ENCODE measurements around the gene FOXD2. TPM values are rescaled to one million over a fixed set of nuclear protein-coding genes. Genes with fewer than 3 reads are reported as not detected.

Gene FOXD2
- total RNA-seq, 6 experiments from 2014 or later = 0.25 to 0.86 (median 0.41) TPM

DNA sequence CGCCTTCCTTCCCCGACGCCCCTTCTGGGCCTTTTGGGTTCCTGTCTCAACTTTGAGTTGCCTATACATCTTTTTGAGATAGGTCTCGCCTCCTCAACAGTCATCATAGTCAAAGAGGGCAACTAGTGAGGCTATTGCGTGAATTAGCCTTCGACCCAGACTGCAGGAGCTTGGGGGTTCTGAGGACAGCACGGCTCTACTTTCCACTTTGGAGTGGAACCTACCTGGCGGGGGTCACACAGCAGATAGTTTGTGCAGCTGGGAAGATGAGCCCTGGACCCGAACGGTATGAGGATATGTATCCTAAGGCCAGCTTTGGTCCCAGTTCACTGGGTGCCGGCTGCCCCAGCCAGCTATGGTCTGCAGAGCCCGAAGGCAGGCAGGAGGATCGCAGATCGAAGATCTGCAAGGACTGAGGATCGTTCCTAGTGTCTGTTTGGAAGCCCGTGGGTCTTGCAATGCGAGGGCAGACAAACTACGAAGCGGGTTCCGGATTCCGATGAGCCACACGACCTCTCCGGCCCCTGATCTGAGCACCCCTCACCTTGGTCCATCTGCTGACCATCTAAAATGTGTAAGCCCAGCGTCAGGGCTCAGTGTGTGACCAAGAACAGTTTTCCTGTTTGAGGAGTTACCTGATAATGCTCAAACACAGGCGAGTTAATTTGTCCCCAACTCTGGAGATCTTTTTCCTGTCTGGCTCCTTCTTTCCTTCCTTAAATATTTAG, 8.1 kb downstream of the FOXD2 start:
- H3K4me1 ChIP-seq = peaks cover 0 to 15% (median 4%) of the 10 kb centered on the region in 4 donors
- ATAC-seq (no peak), DNase-seq (no peak)
- intact Hi-C loops (cut with DNase I) = loop anchor here in 1 of 2 donors (10.0 kb wide), 1 partner anchor 89 kb away; no protein-coding TSS in a partner anchor
- no peak overlapping the region for H3K27ac ChIP-seq
- peaks cover 0 to 35% of the 10 kb centered on the region in 2 donors for H3K27me3 ChIP-seq
- 23% methylated on average over 2 of the region's 25 CpGs for WGBS (ENCODE audit: insufficient coverage, low coverage, low lambda C conversion rate, missing lambda C conversion rate)
- TF ChIP-seq CTCF (IDR thresholded peaks at IDR 0.05) (no peak), POLR2A (IDR thresholded peaks at IDR 0.05) (no peak)
- no peak overlapping the region for H3K4me3 ChIP-seq
- no peaks in the 10 kb centered on the region for H3K36me3 ChIP-seq
- H3K9me3 ChIP-seq = no peaks in the 10 kb centered on the region

DNA sequence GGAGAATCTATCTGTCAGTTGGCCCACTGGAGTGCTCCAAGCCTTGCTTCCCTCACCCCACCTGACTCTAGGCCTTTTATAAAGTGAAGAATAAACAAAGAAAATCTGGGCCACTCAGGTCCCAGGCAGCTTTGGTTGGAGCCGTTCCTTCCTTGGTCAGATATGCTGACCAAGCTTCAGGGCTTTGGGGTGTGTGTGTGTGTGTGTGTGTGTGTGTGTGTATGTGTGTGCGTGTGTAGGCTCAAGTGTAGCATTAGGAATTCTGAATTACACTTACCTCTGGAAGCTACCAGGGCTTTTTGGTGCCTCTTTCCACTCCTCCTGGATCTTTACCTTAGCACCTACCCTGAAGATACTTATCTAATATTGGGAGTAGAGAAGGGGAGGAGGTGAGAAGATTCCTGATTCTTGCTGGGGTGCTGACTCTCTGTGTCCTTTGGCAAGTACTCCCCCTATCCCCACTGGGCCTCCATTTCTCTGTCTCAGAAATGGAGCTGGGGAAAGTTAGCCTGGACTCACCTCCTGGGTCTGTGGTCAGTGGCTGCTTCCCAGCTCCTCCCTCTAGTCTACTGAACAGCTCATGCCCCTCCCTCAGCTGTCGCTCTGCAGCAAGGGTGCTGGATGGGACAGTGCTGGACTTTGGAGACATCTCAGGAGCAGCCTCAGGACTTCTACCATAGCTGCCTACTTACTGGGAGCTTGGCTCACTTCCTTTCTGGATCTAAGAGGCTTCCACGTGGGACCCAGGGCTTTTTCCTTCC, 10.8 kb downstream of the FOXD2 start:
- intact Hi-C loops (cut with DNase I) = loop anchor here in 1 of 2 donors (10.0 kb wide), 1 partner anchor 86 kb away; no protein-coding TSS in a partner anchor
- peaks cover 0 to 24% of the 10 kb centered on the region in 2 donors for H3K27me3 ChIP-seq
- H3K4me1 ChIP-seq = peaks cover 0 to 15% (median 4%) of the 10 kb centered on the region in 4 donors
- DNase-seq (no peak), ATAC-seq (no peak)
- H3K27ac ChIP-seq = no peak overlapping the region
- H3K4me3 ChIP-seq = no peak overlapping the region
- no peak for TF ChIP-seq CTCF (IDR thresholded peaks at IDR 0.05)
- no peak for TF ChIP-seq POLR2A (IDR thresholded peaks at IDR 0.05)
- no peaks in the 10 kb centered on the region for H3K36me3 ChIP-seq
- H3K9me3 ChIP-seq = no peaks in the 10 kb centered on the region
- WGBS (ENCODE audit: insufficient coverage, low coverage, low lambda C conversion rate, missing lambda C conversion rate) = 33% methylated on average over 1 of the region's 4 CpGs

DNA sequence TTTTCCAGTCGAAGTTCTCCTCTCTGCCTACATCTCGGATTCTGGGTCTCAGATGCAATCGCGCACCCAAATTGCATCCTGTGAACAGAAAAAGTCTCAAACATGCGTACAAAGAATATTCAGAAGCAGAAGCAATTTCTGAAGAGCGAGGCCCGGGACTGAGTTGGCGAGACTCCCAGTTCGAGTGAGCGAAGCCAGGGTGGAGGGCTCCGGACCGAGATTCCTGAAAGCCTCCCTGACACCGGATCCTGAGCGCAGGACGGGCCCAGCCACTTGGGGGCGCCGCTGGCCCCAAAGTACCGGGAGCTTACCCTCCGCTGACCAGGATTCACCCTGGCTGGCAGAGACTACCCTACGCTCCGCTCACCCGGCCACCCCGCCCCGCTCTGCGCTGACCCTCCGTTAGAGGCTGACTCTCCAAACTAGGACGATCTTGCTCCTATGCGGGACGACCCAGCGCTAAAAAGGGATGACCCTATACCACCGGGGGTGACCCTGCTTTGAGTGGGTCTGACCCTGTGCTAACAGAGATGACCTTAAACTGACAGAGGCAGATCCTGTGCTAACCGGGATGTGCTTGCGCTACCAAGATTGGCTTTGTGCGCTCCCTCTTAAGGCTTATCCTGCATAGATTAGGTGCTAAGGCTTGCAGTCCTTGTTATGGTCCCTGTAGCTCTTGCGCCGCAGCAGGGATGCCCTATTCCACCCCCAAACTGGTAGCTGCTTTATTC, 12.1 kb downstream of the FOXD2 start:
- peak; percentile 98 to 99 (median 98) for ATAC-seq
- peaks cover 0 to 7% (median under 1%) of the 10 kb centered on the region in 4 donors for H3K4me1 ChIP-seq
- intact Hi-C loops (cut with DNase I) = loop anchor here in 1 of 2 donors (10.0 kb wide), 1 partner anchor 85 kb away; no protein-coding TSS in a partner anchor
- H3K36me3 ChIP-seq = no peaks in the 10 kb centered on the region
- no peaks in the 10 kb centered on the region for H3K9me3 ChIP-seq
- H3K27ac ChIP-seq = no peak overlapping the region
- peak; percentile 77 to 81 (median 77) for DNase-seq
- peak overlapping the region in 2 of 3 donors; percentile 7 to 26 for H3K4me3 ChIP-seq
- TF ChIP-seq CTCF (IDR thresholded peaks at IDR 0.05) (peak; percentile 74 to 88 (median 79)), POLR2A (IDR thresholded peaks at IDR 0.05) (no peak)
- H3K27me3 ChIP-seq = peaks cover 0 to 12% of the 10 kb centered on the region in 2 donors
- 20% methylated on average over 6 of the region's 36 CpGs for WGBS (ENCODE audit: insufficient coverage, low coverage, low lambda C conversion rate, missing lambda C conversion rate)

DNA sequence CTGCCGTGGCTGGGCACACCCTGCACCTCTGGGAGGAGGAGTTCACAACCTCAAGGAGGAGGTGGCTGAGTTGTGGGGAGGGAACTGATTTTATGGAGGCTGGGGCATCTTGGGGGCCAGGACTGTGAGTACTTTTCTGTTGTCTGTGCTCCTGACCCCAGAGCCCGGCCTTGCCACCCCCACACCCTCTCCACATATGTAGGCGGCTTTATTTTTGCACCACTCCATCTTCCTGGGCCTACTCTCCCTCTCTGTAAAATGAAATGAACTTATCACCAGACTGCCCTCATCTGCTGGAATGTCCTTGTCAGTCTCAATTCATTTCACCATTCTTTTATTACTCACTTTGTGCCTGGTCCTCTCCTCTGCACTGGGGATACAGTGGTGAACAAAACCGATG, 12.8 kb downstream of the FOXD2 start:
- intact Hi-C loops (cut with DNase I) = no loop called here
- DNase-seq (no peak), ATAC-seq (no peak)
- Histone ChIP-seq H3K27me3 (peaks cover 0 to 5% of the 10 kb centered on the region in 2 donors), H3K9me3 (no peaks in the 10 kb centered on the region), H3K4me1 (peaks cover 0 to 6% (median 0%) of the 10 kb centered on the region in 4 donors), H3K27ac (no peak overlapping the region), H3K36me3 (no peaks in the 10 kb centered on the region), H3K4me3 (no peak overlapping the region)
- WGBS (ENCODE audit: insufficient coverage, low coverage, low lambda C conversion rate, missing lambda C conversion rate) = 55% methylated on average over 3 of the region's 4 CpGs
- TF ChIP-seq POLR2A (IDR thresholded peaks at IDR 0.05) (no peak), CTCF (IDR thresholded peaks at IDR 0.05) (no peak)
